ENCODE results near the gene OR6C75.
"Not testable (repeated sequence)": the region's sequence is repeated elsewhere in the genome, so short reads cannot be mapped to it uniquely, and the experiment has no call there.

OR6C75 gene

DNA sequence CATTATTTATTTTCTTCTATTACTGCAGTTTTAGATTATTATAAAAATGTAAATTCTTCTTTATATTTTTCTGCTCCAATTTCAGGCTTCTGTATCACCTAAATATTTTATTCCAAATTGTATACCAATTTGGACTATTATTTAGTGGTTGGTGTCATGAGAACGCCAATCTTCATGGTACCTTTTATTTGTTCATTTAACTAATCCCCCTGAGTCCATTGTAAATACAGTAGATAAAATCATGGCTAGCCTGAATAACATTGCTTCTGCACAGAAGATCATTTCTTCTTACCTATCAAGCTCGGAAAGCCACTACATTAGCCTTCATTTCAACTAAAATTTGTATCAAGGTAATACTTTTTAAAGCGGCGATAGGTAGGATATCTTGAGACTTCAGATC is at the start of gene OR6C75:
Gene OR6C75, plus strand, starts transcription at position 301 of the 400 bp plus-strand sequence. CDS start 2,136 bp downstream, outside the sequence.
- DNase-seq (ENCODE audit: low spot score): no peak

DNA sequence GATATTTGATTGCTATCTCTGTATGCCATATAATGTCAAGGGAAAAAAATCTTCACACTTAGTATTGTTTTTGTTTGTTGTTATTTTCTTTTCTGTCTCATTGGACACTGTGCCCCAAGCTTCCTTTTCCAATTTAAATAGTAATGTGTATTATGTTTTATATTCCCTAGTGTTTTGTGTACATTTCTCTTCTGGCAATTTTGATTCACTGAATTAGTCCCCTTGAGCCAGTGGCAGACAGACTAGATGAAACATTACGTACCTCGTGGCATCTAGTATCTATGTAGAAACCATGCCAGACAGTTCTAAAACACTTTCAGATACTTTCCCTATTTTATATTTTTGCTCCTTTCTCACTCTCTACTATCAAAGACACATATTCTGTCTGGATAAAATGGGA is 48.7 kb upstream of the OR6C75 start, which contains the start of gene OR6C1:
Gene OR6C1, plus strand, starts transcription at position 301 of the 400 bp plus-strand sequence. CDS start 6,257 bp downstream, outside the sequence.
- DNase-seq (ENCODE audit: low spot score): no peak

DNA sequence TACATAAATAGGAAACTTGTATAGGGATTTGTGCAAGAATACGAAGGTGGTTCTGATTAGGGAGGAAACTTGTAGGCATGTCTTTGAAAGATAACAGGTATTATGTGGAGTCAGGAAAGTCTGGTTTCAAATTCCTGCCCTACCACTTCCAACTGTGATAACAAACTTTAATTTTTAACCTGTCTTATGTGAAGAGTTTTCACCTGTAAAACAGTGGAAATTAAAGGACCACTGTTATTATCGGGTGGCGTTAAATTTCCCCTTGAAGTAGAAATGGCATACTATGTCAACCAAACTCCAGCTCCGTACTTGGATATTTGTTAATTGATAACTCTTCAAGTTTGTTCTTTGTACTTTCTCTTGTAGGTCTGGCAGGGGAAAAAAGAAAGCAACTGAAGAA is 42.6 kb upstream of the OR6C75 start:
- DNase-seq (ENCODE audit: low spot score): no peak

DNA sequence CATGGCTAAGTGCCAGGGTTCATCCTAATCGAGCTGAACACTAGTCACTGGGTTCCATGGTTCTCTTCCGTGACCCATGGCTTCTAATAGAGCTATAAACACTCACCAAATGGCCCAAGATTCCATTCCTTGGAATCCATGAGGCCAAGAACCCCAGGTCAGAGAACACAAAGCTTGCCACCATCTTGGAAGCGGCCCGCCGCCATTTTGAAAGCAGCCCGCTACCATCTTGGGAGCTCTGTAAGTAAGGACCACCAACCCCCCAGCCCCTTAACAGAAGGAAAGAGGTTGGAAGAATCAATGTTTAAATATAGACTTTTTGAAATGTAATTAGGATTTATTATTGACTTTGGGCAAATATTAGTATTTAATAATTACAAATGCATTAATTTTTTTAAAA is 37.0 kb upstream of the OR6C75 start:
- DNase-seq (ENCODE audit: low spot score): not testable (repeated sequence)

DNA sequence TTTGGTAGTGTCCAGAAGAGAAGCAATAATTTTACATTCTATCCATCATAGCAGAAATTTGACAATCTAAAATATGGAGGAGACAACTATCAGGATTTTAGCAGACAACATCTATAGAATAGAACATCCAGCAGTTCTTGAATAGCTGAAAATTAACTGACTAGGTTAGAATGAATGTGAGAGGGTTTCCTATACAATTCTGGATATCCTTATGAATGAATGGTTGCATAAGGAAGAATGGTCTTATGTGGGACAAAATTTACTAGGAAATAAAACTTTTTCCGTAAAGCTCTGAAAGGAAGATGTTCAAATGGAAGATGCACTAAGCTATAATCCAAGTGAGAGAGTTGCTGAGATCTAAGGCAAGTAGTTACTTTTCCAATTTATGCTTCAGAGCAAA is 32.3 kb upstream of the OR6C75 start, which contains the start of gene OR6C3:
Gene OR6C3, plus strand, starts transcription at position 301 of the 400 bp plus-strand sequence. CDS start 955 bp downstream, outside the sequence.
- no peak for DNase-seq (ENCODE audit: low spot score)

DNA sequence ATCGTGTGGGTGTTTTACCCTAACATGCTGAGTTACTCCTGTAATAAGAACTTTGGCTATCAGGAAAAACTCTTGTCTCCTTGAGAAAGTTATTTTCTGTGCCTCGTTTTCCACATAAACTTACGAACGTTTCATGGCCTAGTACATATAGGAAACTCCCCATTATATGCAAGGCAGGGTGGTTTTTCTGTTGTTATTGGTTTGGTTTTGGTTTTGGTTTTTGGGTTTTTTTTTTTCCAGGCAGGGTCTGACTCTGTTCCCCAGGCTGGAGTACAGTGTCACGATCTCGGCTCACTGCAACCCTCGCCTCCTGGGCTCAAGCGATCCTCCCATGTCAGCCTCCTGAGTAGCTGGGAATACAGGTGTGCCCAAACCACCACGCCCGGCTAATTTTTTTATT is 26.8 kb upstream of the OR6C75 start:
- DNase-seq (ENCODE audit: low spot score): no peak

DNA sequence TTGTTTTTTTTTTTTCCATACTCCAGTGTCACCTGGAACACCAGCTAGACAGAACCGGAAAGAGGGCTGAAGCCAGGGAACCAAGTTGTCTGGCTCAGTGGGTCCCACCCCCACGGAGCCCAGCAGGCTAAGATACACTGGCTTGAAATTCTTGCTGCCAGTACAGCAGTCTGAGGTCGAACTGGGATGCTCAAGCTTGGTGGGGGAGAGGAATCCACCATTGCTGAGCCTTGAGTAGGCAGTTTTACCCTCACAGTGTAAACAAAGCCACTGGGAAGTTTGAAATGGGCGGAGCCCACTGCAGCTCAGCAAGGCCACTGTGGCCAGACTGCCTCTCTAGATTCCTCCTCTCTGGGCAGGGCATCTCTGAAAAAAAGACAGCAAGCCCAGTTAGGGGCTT is 7.4 kb upstream of the OR6C75 start:
- not testable (repeated sequence) for DNase-seq (ENCODE audit: low spot score)

DNA sequence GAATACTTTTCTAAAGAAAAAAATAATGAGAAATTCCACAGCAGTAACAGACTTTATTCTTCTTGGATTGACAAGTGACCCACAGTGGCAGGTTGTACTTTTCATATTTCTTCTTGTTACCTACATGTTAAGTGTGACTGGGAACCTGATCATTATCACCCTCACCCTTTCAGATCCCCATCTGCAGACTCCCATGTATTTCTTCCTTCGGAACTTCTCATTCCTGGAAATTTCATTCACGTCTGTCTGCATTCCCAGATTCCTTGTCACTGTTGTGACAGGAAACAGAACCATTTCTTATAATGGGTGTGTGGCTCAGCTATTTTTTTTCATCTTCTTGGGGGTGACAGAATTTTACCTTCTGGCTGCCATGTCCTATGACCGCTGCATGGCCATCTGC is 2.3 kb downstream of the OR6C75 start:
- DNase-seq (ENCODE audit: low spot score): no peak

DNA sequence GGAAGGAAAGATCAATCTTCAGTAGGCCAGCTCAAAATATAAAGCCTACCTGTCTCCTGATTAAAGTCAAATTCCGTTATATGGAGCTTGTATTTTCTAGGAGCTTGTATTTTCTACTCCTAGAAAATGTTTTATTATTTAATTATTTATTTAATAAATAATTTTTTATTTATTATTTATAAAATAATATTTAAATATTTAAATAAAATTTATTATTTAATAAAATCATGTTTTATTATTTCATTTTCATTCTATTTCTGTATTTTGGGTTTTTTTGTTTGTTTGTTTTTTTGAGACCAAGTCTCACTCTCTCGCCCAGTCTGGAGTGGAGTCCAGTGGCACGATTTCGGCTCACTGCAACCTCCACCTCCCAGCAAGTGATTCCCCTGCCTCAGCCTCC is 9.7 kb downstream of the OR6C75 start:
- DNase-seq (ENCODE audit: low spot score): no peak

DNA sequence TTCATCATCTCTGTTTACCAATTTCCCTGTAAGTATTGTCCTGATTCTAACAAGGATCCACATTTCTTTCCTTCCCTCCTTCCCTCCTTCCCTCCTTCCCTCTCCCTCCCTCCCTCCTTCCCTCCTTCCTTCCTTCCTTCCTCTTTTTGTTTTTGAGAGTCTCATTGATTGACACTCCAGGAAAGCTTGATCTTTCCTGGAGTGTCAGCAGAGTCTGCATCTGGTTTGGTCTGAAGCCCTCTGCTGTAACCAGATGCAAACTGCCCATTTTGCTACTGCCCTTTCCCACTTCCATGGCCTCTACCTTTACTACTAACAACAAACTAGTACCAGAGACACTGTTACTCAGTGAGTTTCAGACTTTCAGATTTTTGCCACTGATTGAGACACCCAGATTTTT is 23.1 kb downstream of the OR6C75 start:
- no peak for DNase-seq (ENCODE audit: low spot score)

DNA sequence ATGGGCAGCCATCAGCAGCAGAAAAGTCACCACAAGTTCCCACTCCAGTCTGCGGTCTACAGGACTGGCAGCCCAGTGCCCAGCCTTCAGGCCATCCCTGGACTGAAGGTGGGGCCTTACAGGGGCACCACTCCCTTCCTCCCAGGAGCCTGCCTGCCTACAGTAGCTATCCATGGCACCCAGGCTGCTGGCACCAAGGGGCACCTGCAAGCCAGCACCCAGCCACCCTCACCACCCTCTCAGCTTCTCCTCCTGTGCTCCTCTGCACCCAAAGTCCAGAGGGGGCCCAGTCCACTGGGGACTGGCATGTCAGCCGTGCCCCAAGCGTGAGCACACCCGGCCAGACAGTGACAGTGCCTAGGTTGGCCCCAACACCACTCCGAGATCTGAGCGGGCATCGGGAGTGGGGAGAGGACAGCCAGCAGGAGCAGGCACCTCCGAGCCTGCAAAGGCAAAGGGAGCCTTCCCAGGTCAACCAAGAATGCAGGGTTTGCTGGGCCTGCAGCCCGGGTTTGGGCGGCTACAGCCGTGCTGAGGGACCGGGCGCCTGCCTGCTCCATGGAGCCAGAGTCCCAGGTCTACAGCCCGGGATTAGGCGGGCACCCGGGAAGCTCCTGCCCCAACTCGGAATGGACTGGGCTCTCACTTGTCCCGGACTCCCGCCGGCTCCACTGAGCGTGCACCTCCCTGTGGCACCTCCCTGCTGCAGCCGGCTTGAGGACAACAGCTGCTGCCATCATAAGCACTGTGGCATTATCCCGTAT is 29.4 kb downstream of the OR6C75 start:
- DNase-seq (ENCODE audit: low spot score): no peak

DNA sequence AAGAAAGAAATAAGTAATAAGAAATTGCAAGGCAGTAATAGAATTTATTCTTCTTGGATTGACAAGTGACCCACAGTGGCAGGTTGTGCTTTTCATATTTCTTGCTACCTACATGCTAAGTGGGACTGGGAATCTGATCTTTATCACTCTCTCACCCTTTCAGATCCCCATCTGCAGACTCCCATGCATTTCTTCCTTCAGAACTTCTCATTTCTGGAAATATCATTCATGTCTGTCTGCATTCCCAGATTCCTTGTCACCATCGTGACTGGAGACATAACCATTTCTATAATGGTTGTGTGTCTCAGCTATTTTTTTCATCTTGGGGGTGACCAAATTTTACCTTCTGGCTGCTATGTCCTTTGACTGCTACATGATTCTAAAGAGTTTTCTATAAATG is 33.6 kb downstream of the OR6C75 start:
- no peak for DNase-seq (ENCODE audit: low spot score)

DNA sequence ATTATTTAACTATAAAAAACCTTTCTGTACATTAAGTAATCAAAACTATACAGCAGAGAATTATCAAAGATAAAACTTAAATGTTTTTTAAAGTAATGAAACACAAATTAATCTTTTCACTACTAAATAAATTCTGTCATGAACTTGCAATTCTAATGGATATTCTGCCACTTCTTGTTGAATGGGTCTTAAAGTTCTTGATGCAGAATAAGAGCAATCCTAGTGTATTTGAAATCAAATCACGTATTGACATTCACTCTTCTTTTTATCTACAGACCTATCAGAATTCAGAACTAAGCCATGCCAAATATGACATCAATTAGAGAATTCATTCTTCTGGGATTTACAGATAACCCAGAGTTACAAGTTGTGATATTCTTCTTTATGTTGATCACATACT is 37.5 kb downstream of the OR6C75 start, which contains the start of gene OR6C65:
Gene OR6C65, plus strand, starts transcription at position 301 of the 400 bp plus-strand sequence. Its CDS starts 0 bp downstream, at position 301.
- no peak for DNase-seq (ENCODE audit: low spot score)

DNA sequence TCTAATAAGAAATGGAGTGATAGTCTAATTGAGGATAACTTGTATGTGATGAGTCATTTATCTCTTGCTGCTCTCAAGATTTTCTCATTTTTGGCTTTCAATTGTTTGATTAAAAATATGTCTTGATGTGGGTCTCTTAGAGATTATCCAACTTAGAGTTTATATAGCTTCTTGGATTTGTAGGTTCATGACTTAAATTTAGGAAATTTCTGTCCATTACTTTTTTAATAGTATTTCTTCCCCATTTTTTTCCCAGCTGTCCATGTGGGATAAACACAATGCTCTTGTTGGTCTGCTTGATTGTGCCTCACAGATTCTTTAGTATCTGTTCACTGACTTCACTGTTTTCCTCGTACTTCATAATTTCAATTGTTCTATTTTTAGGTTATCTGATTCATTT is 45.1 kb downstream of the OR6C75 start:
- no peak for DNase-seq (ENCODE audit: low spot score)

DNA sequence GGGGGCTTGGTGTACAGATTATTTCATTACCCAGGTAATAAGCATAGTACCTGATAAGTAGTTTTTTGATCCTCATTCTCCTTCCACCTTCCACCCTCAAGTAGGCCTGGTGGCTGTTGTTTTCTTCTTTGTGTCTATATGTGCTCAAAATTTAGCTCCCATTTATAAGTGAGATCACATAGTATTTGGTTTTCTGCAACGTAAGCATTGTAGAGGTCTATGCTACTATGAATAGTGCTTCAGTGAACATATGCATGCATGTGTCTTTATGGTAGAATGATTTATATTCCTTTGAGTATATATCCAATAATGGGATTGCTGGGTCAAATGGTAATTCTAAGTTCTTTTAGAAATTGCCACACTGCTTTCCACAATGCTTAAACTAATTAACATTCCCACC is 46.4 kb downstream of the OR6C75 start:
- not testable (repeated sequence) for DNase-seq (ENCODE audit: low spot score)

DNA sequence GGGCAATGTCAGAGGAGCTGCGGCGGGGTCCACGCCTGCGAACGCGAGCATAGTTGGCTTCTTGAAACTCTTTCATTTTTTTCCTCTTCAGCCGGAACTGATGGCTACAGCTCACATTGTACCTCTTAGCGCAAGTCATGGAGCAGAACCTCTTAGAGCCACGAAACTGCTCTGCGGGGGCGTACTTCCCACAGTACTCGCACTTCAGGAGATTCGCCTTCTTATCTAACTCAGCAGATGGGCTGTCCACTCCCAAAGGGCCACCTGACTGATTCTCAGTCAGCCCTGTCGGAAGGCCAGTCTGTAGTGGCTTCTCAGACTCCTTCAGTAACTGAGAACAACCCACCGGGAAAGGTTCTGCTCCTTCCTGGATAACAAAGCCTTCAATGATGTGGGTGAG is 49.4 kb downstream of the OR6C75 start:
- not testable (repeated sequence) for DNase-seq (ENCODE audit: low spot score)

DNA sequence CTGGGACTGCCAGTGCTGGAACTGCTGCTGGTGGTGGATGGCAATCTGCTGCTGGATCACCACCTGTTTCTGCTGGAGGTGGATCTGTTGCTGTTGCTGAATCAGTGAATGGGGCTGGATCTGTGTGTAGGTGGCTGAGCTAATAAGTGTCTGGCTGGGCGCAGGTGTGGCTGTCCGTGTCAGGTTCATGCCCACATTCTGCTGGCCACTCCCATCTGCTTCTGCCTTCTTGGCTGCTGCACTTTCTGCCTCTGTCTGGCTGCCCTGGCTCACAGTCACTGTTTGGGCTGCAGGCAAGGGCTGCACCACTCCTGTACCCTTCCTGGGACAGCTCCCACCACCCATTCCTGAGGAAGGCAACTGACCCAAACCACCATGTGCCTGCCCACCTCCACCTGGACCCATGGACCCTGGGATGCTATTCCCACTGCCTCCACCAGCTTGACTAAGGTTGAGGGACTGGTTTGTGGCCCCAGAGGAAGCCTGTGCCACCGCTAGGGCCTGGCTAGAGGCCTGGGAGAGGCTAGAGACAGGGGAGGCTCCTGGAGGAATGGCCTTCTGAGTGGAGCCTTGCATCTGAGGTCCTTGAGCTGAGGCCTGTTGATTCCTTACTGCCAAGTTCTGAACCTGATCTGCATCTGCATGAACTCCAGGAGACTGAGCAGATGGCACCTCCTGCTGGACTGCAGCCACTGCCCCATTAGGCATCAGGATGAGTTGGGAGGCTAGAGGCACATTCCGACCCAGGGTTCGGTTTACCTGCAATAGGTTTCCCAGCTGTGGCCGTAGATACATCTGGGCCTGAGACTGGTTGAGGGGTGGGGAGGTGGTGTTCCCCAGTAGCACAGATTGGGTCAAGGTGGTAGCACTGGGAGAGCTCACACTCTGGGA is 51.0 kb downstream of the OR6C75 start:
- DNase-seq (ENCODE audit: low spot score): not testable (repeated sequence)

DNA sequence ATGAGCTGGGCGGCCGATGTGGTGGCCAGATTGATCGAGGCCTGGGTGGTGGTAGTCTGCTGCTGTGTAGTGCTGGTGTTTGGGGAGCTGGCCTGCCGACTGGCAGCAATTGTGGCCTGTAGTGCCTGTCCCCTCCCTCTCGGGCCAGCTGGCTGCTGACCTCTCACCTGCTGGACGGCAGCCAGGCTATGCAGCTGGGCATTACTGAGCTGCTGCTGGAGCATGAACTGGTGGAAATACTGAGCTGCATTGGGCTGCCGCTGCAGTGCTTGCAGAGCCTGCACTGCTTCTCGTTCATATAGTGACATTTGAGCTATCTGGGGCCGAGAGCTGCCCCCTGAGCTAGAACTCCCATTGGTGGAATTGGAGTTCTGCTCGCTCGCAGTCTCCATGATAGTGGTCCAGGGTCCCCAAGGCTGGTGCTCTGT is 51.6 kb downstream of the OR6C75 start:
- DNase-seq (ENCODE audit: low spot score): not testable (repeated sequence)

DNA sequence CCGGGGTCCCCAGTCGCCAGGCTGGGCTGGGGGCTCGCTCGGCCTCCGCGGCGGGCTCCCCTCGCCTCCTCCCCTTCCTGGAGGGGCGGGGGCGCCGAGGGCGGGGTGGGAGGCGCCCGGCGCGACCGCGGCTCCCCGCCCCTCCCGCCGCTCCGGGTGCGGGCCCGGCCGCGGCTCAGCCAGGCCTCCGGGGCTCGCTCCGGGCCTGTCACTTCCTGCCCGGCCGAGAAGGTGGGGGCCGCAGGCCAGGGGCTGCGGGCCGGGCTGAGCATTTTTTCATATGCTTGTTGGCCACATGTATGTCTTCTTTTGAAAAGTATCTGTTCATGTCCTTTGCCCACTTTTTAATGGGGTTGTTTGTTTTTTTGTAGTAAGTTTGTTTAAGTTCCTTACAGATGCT is 52.1 kb downstream of the OR6C75 start:
- not testable (repeated sequence) for DNase-seq (ENCODE audit: low spot score)

DNA sequence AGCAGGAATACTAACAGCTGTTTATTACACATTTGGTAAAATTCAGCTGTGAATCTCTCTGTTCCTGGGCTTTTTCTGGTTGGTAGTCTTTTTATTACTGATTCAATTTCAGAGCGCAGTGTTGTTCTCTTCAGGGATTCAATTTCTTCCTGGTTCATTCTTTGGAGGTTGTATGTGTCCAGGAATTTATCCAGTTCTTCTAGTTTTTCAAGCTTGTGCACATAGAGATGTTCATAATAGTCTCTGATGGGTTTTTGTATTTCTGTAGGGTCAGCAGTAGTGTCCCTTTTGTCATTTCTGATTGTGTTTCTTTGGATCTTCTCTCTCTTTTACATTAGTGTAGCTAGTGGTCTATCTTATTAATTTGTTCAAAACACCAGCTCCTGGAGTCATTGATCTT is 54.2 kb downstream of the OR6C75 start:
- no peak for DNase-seq (ENCODE audit: low spot score)

All from germinal center (tissue), 1 donor.